Smooth muscle cell of the pulmonary artery (primary cell): ENCODE data around the gene SEC61G. TPM values are rescaled to one million over a fixed set of nuclear protein-coding genes. Genes with fewer than 3 reads are reported as not detected.

ENCODE experiments used
- total RNA-seq: library from RNA; depleted of rRNA; stranded (reverse); fragments of >200 nt; gene quantifications from 2 replicates; pipeline ENCODE4 v1.2.3, GENCODE V29; 2014

Gene SEC61G
- 115 and 239 TPM in 2 replicates for total RNA-seq

DNA sequence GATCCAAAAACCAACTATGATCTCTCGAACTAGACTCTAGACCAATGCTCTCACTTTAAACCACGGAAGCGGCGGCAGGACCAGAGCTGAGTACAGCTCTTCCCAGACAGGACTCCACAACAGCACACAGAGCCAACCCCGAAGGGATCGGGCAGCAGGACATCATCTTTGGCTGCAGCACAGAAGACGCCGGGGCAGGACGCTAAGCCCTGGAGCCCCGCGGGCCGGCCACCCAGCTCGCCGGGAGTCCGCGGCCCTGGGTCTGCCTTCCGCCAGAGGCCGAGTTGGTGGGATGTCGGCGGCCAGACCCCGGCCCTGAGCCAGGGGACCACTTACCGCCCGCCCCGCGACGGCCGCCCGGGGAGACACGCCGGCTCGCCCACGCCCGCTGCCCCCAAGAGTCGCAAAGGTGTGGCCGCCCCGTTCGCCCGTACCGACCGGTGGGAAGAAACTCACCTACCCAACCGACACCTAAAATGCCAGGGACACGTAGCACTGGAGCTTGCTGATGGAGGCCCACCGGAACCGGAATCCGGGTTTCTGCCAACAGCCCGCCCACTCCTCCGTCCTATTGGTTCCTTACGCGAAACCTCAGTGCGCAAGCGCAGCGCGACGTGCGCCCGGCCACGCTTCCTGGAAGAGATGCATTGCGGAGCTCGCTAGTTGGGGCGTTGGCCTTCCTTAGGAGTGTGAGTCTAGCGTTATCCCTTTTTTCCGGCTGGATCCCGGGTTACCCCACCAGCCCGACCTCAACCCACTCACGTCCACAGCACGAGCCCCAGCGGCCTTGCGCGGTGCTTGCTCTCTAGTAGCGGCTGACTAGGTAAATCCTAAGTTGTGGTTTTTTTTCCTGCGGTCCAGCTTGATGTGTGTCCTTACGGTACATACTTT is at the start of gene SEC61G:
SEC61G (minus strand) TSS at position 510 of the 891 bp plus-strand sequence. CDS start 1,623 bp downstream, outside the sequence.

Other genes with a start within 250 kb of the SEC61G start
- not detected in 2 replicates for gene VSTM2A, start 216.8 kb downstream of the SEC61G start, total RNA-seq